HG03575 (cell line): ENCODE measurements around the gene OR10G6.
"Not testable (repeated sequence)": the region's sequence is repeated elsewhere in the genome, so short reads cannot be mapped to it uniquely, and the experiment has no call there.

ENCODE experiments used
- ATAC-seq: cut with Tn5 transposase; IDR thresholded peaks from one replicate; pipeline ENCODE4 v1.9.1; 2021; ENCODE audit not compliant: unreplicated experiment, insufficient number of reproducible peaks, low FRiP score; ENCODE audit errors: extremely low read depth

OR10G6 gene, protein sequence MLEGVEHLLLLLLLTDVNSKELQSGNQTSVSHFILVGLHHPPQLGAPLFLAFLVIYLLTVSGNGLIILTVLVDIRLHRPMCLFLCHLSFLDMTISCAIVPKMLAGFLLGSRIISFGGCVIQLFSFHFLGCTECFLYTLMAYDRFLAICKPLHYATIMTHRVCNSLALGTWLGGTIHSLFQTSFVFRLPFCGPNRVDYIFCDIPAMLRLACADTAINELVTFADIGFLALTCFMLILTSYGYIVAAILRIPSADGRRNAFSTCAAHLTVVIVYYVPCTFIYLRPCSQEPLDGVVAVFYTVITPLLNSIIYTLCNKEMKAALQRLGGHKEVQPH

DNA sequence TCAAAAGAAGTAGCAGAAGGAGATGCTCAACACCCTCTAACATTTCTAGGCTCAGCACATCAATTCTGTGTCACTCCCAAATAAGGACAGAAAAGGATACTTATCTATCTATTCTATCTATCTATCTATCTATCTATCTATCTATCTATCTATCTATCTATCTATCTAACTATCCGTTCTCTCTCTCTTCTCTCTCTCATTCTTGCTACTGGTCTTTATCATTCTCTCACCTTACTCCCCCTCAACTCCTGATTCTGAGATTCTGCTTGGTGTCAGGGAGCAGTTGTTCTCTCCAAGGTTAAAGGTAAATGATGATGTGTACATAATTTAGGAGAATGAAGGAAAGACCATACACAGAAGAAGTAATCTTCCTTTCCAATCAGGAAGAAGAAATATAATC lies at the start of gene OR10G6:
OR10G6 (minus strand) TSS at position 43 of the 400 bp plus-strand sequence; CDS start at position 43, 0 bp downstream.
- ATAC-seq, result no peak

DNA sequence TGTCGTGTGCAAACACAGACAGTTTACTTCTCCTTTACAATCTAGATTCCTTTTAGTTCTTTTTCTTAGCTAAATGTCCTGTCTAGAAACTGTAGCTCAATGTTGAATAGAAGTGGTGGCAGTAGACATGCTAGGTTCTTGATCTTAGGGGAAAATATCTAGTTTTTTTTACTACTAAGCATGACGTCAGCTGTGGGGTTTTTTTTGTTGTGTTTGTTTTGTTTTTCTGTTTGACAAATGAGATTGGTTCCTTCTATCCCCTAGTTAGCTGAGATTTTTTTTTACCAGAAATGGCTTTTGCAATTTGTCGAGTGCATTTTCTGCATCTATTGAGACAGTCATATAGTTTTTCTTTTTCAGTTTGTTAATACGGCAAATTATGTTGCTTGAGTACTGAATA lies 48.5 kb upstream of the OR10G6 start:
- ATAC-seq, result no peak

DNA sequence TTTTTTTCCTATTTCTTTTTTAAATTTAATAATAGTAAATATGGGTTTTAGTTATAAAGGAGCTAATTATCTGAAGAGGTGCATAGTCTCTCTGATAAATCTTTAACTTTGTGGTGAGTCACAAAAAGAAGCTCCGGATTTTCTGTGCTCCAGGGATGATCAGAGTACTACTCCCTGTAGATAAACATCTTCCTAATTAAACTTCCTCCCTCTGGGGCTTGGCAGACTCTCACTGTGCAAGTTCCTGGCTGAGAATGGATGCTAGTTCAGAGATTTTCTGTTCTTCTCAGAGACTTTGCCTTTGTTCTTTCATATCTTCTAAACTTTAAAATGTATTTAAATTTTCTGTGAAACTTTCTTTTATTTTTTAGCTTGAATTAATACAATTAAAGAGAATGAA lies 46.3 kb upstream of the OR10G6 start, which contains the start of gene OR10G7:
OR10G7 (minus strand) TSS at position 72 of the 400 bp plus-strand sequence. CDS start 2,324 bp downstream, outside the sequence.
- ATAC-seq, result no peak

DNA sequence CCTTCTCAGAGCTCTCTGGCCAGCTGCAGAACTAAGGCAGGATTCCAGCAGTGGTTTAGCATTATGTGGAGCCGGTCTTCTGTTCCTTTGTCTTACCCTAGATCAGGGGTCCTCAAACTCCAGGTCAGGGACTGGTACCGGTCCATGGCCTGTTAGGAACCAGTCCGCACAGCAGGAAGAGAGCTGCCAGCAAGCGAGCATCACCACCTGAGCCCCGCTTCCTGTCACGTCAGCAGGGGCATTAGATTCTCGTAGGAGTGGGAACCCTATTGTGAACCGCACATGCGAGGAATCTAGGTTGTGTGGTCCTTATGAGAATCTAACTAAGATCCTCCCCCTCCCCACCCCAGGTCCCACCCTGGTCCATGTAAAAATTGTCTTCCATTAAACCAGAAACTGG lies 44.6 kb upstream of the OR10G6 start:
- no peak for ATAC-seq

DNA sequence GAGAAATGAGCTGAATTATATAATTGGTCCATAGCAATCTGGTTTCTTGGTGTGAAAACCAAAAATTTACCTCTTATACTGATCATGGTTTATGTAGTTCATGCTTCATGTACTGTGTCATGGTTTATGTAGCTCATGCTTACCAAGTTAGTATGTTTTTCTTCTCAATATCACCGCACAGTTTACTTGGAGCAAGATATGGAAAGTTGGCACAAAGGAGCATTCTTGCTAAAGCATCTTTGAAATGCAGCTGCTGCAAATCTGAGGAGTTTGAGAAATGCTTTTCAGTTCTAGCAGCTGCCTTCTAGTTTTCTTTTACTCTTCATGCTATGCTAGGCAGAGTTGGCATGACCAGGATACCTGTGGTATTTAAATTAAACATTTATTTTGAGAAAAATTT lies 41.7 kb upstream of the OR10G6 start:
- no peak for ATAC-seq

DNA sequence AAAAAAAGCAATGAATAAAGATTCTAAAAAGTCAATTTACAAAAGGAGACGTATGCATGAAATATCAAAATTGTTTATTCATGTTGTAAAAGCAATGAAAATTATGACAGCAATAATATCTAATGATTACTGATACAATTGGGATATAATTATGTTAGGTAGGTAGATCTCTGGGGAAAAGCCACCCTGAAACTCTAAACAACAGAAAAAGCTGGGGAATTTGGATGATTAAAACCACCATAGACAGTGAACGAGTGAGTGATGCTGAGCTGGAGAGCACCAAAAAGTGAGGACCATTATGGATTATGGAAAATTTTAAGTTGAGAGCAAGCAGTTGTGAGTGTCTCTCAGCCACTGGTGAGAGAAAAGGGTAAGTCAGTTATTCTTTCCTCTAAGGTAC lies 31.5 kb upstream of the OR10G6 start, which contains the start of gene OR10G8:
OR10G8 (plus strand) TSS at position 301 of the 400 bp plus-strand sequence. CDS start 2,825 bp downstream, outside the sequence.
- no peak for ATAC-seq

DNA sequence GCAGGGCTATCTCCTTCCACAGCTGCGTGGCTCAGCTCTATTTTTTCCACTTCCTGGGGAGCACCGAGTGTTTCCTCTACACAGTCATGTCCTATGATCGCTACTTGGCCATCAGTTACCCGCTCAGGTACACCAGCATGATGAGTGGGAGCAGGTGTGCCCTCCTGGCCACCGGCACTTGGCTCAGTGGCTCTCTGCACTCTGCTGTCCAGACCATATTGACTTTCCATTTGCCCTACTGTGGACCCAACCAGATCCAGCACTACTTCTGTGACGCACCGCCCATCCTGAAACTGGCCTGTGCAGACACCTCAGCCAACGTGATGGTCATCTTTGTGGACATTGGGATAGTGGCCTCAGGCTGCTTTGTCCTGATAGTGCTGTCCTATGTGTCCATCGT lies 20.9 kb upstream of the OR10G6 start:
- ATAC-seq, result not testable (repeated sequence)

DNA sequence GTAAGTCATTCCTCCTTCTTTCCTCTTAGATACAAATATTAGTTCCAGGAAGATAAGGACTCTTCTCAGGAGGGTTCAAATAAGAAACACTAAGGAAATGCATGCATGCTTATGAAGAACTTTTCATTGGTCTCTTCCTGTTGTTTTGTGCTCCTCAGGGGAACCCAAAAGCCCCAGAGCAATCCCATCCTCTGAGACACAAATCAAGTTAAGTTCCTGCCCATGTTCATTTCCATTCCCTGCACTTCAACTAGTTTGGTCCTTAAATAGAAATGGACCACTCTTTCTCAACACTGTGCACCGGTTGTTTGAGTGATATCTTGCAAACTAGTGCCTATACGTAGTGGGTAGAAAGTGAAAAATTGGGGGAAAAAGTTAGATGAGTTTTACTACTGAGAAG lies 17.7 kb upstream of the OR10G6 start, which contains the start of gene OR10G4:
OR10G4 (plus strand) TSS at position 301 of the 400 bp plus-strand sequence. CDS start 2,578 bp downstream, outside the sequence.
- no peak for ATAC-seq

DNA sequence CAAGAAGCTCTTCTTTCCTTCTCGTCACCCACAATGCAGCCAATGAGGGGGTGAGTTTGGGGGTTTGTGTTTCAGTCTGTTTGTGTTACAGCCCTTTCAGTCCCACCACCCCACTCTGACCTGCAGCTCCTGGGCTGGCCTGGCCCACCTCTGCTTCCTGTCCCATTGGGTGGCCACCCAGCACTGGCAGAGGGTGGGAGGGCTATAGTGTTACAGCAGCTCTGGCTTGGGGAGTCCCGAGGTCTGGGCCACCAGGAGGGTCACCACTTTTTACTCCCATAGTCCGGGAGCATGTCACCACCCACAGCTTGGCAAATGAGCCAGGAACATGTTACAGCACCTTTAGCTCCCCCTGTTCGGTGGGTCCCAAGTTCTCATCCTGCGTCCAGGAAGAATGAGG lies 15.7 kb downstream of the OR10G6 start:
- no peak for ATAC-seq

DNA sequence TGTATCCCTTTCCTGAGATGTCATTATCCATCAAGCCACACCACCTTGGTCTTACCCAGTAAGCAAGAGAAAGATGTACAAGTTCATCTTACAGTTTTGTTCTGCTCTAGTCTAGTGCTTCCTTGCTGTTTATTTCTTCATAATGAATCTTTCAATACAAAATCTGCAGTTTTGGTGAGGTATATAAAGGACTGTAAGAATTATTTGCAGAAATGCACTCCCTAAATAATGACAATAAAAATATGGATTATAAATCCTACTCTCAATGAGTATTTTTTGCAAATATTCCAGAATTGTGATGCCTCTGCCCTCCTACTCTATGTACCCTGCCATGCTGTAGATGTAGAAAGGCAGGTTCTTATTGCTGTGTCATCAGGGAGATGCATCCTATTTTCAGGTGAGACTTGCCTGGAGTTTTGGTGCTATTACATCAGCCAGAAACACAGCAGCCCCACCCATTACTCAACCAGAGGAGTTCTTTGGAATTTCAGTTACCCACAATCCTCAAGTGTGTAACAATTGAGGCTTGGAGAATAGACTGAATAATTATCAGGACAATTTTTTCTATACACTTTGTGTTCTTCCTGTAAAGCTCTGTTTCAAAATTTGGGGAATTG lies 17.1 kb downstream of the OR10G6 start, which contains the start of gene OR10S1:
OR10S1 (minus strand) TSS at position 51 of the 617 bp plus-strand sequence. CDS start 117 bp downstream, outside the sequence.
- no peak for ATAC-seq

DNA sequence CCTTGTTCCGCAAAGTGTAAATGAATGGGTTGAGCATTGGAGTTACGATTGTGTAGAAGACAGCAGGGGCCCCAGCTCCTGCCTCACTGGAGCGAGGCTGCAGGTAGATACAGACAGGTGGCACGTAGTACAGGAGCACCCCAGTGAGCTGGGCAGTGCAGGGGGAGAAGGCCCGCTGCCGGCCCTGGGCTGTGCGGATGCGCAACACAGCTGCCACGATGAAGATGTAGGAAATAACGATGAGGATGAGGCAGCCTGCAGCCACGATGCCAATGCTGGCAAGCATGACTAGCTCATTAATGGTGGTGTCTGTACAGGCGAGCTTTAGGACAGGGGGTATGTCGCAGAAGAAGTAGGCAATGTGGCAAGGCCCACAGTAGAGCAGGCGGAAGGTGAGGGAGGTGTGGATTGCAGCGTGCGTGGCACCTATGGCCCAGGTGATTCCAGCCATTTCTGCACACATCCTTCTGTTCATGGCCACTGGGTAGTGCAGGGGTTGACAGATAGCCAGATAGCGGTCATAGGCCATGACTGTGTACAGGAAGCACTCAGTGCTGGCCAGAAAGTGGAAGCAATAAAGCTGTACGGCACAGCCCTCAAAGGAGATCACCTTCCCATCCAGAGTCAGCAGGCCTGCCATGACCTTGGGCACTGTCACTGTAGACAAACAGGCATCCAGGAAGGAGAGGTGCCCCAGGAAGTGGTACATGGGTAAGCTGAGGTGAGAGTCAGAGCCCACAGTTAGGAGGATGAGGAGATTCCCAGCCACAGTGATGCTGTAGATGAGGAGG lies 18.0 kb downstream of the OR10G6 start:
- ATAC-seq, result no peak

DNA sequence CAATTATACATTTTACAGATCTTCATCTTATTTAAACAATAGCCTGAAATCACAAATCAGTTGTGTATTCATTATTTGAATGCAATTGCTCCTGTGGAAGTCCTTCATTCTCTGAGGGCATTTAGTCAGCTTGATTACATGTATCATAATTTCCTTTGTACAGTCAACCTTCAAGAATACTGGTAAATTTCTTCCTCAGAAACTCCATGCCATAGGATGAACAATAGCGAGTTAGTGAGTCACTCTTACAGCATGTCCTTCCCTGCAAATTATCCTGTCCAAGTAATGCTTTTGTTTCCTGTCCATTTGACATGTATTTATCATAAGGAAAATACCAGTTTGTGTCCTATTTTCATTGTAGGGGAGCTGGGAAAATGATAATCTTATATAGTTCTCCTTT lies 21.1 kb downstream of the OR10G6 start:
- ATAC-seq, result no peak

DNA sequence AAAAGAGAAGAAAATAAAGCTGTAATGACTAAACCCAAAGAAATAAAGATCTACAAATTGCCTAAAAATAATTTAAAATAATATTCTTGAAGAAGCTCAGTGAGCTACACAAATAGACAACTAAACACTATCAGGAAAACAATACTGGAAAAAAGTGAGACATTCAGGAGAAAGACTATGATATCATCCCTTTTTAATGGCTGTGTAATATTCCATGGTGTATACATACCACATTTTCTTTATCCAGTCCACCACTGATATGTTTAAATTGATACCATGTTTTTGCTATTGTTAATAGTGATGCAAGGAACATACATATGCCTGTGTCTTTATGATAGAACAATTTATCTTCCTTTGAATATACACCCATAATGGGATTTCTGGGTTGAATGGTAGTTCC lies 38.2 kb downstream of the OR10G6 start:
- no peak for ATAC-seq

DNA sequence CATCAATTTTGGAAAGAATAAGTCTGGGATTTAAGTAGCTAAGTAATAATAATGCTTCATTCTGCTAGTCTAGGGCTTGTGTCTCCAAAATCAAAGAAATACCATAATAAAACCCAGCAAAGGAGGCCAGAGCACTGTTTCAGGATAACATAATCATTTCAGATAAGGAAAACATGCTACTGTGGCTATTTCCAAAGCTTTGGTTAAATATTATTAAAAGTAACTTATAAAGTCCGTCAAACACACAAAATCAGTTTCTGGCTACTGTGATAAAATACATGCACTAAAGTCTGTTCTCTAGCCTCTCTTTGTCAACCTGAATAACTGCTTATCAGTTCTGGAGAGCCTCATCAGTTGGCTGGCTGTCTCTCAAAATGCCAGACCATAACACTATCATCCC lies 49.8 kb downstream of the OR10G6 start:
- ATAC-seq, result no peak
